Activated CD4-positive, alpha-beta memory T cell treated with anti-CD3 and anti-CD28 coated beads, Interleukin-2, amount 10 ng/mL, durations not matched to agents 7 days and 5 days (primary cell): Measurements from ENCODE around the gene NTRK2. TPM values are rescaled to one million over a fixed set of nuclear protein-coding genes. Genes with fewer than 3 reads are reported as not detected.

Experiments used
- CTCF ChIA-PET: fragments of 350-600 bp; sonication (Branson Sonifier 250); formaldehyde crosslinking; loops from one replicate; lab custom pipeline; 2021; ENCODE audit warnings: antibody characterized with exemption, inconsistent platforms; lab: Charles Lee
- POLR2A ChIA-PET: fragments of 350-600 bp; sonication (Branson Sonifier 250); formaldehyde crosslinking; loops from one replicate; lab custom pipeline; 2021; ENCODE audit warnings: antibody characterized with exemption; lab: Charles Lee
- DNase-seq: peaks from one replicate; pipeline ENCODE4 v3.0.0-alpha.2; 2020
- H3K27ac Mint-ChIP-seq: one replicate; pipeline ENCODE4 v1.8.0; 2021; ENCODE audit warnings: mild to moderate bottlenecking, mixed read lengths
- H3K27me3 Mint-ChIP-seq: one replicate; pipeline ENCODE4 v1.8.0; 2021; ENCODE audit warnings: mixed read lengths
- H3K36me3 Mint-ChIP-seq: one replicate; pipeline ENCODE4 v1.8.0; 2021; ENCODE audit warnings: low read depth, mixed read lengths
- H3K4me1 Mint-ChIP-seq: one replicate; pipeline ENCODE4 v1.8.0; 2021; ENCODE audit warnings: mixed read lengths
- H3K4me3 Mint-ChIP-seq: one replicate; pipeline ENCODE4 v1.8.0; 2021; ENCODE audit warnings: mild to moderate bottlenecking, mixed read lengths
- H3K9me3 Mint-ChIP-seq: one replicate; pipeline ENCODE4 v1.8.0; 2021; ENCODE audit warnings: mixed read lengths
- total RNA-seq, 2 experiments: library from RNA; stranded (reverse); gene quantifications; one replicate each; pipeline ENCODE4 v1.2.3, GENCODE V29; 2021

The NTRK2 gene
- total RNA-seq, 2 experiments from 2014 or later, result 2.2 to 2.3 TPM

DNA sequence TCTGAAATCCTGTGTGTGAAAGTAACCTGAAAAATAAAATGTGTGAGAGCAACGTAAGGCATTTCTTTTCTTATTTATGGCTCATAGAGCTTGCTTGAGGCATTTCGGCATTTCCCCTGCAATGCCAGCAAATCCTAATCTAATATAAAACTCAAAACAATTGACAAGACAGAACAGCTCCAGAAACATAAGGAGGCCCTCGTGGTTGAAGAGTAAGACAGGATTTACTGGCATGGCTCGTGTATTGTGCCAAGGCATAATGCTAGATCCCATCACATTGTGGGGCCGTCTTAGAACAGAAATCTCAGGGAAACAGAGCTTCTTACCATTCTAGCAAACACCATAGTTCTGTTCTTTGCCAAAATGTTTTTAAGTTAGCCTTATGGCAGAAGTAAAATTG is 166.2 kb downstream of the NTRK2 start:
- Mint-ChIP-seq H3K27ac (no peak overlapping the region), H3K9me3 (no peaks in the 10 kb centered on the region), H3K27me3 (peaks cover 6% of the 10 kb centered on the region), H3K4me3 (no peak overlapping the region), H3K36me3 (no peaks in the 10 kb centered on the region), H3K4me1 (no peaks in the 10 kb centered on the region)
- CTCF ChIA-PET, result interaction anchor here (0.8 kb wide), 1 partner anchor 438 kb away, joined by 3 read pairs; no protein-coding TSS in a partner anchor
- DNase-seq, result no peak
- POLR2A ChIA-PET, result no interaction called here

DNA sequence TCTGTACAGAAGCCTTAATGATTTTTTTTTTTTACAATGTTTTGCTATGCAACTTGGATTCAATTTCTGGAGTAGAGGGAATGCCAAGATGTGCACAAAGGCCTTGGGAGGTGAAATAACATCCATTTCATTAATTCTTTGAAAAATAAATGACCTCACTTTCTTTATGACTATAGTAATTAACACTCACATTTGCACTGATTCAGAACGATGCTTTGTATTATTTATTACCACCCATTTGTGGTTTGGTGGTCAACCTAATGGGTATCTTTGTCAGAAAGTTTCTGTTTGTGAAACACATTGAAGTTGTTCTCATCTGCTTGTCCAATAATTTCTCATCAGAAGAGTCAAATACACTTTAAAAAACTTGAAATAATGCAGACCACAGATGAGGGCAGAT is 169.3 kb downstream of the NTRK2 start:
- H3K27me3 Mint-ChIP-seq, result peaks cover 8% of the 10 kb centered on the region
- no peaks in the 10 kb centered on the region for H3K36me3 Mint-ChIP-seq
- POLR2A ChIA-PET, result no interaction called here
- H3K4me1 Mint-ChIP-seq, result no peaks in the 10 kb centered on the region
- no peak for DNase-seq
- H3K9me3 Mint-ChIP-seq, result no peaks in the 10 kb centered on the region
- H3K4me3 Mint-ChIP-seq, result no peak overlapping the region
- CTCF ChIA-PET, result no interaction called here
- no peak overlapping the region for H3K27ac Mint-ChIP-seq

DNA sequence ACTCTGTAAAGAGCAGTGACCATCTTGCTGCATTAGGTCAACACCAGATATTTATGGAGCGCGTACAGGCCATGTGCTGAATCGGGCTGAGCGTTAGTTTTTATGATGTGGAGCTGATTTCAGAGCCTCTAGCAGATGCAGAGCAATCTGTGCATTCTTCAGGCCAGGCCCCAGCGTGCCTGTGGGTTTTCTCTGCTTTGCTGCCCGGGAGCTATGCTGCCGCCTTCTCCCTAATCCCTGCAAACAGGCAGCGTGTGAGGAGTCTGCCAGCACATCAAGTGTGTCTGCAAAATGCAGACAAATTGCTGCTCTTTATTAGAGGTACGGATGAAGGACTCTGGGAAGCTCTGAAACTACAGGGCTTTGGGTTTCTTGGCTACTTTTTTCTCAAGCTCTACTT is 170.0 kb downstream of the NTRK2 start:
- no peaks in the 10 kb centered on the region for H3K36me3 Mint-ChIP-seq
- ChIA-PET POLR2A (no interaction called here), CTCF (no interaction called here)

DNA sequence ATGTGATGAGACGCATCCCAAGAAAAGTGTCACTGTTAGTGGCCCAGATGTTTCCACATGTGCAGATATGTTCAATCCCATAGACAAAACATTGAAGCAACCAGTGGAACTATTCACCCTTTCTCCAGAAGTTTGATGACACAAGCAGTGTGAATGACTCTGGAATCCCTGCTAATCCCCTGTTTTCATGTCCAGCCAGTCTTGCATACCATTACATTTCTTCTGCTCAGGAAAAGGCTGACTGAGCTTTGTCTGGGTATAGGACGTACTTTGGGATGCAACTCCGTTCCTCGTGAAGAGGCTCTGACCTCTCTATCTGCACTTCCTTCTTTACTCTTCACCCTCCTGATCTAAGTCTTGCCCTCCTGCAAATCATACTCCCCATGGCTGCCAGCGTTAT is 172.4 kb downstream of the NTRK2 start:
- Mint-ChIP-seq H3K4me1 (no peaks in the 10 kb centered on the region), H3K4me3 (no peak overlapping the region), H3K9me3 (no peaks in the 10 kb centered on the region), H3K27me3 (peaks cover 5% of the 10 kb centered on the region), H3K27ac (no peak overlapping the region), H3K36me3 (no peaks in the 10 kb centered on the region)
- DNase-seq, result no peak
- CTCF ChIA-PET, result no interaction called here
- POLR2A ChIA-PET, result no interaction called here

More for the DNA sequence above, 170.0 kb downstream of the NTRK2 start:
- no peak overlapping the region for H3K27ac Mint-ChIP-seq
- H3K9me3 Mint-ChIP-seq, result no peaks in the 10 kb centered on the region
- H3K4me1 Mint-ChIP-seq, result no peaks in the 10 kb centered on the region
- DNase-seq, result no peak
- H3K4me3 Mint-ChIP-seq, result no peak overlapping the region
- H3K27me3 Mint-ChIP-seq, result peaks cover 6% of the 10 kb centered on the region

DNA sequence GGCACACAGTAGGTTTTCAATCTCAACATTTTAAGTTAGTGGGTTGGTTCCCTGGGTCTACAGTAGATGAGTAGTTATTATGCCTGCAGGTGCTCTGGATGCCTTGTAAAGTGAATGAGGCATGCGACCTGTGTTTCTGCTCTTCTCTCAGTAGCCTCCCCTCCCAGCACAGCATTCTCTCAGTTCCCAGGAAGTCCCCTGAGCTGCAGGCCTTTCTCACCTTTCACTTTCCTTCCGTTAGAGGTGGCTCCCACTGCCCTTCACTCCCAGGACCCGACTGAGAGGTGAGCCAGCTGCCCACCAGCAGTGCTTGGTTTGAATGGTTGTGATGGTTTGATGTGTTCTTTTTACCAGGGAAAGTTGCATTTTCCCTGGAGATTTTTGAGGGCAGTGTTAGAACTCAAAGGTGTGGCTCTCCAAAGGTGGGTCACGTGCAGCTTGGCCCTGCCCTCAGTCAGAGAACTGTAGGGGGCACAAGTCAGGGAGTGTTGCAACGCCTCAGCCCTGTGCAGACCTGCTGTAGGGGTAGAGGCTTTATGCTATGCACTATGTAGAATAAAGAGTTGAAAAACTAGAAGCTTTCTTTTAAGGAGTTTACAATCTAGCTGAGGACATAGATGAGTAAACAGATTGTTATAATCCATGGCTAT is 173.8 kb downstream of the NTRK2 start:
- Mint-ChIP-seq H3K9me3 (no peaks in the 10 kb centered on the region), H3K27ac (no peak overlapping the region), H3K36me3 (no peaks in the 10 kb centered on the region), H3K4me3 (no peak overlapping the region), H3K4me1 (no peaks in the 10 kb centered on the region), H3K27me3 (peaks cover 3% of the 10 kb centered on the region)
- DNase-seq, result no peak
- ChIA-PET POLR2A (no interaction called here), CTCF (no interaction called here)

DNA sequence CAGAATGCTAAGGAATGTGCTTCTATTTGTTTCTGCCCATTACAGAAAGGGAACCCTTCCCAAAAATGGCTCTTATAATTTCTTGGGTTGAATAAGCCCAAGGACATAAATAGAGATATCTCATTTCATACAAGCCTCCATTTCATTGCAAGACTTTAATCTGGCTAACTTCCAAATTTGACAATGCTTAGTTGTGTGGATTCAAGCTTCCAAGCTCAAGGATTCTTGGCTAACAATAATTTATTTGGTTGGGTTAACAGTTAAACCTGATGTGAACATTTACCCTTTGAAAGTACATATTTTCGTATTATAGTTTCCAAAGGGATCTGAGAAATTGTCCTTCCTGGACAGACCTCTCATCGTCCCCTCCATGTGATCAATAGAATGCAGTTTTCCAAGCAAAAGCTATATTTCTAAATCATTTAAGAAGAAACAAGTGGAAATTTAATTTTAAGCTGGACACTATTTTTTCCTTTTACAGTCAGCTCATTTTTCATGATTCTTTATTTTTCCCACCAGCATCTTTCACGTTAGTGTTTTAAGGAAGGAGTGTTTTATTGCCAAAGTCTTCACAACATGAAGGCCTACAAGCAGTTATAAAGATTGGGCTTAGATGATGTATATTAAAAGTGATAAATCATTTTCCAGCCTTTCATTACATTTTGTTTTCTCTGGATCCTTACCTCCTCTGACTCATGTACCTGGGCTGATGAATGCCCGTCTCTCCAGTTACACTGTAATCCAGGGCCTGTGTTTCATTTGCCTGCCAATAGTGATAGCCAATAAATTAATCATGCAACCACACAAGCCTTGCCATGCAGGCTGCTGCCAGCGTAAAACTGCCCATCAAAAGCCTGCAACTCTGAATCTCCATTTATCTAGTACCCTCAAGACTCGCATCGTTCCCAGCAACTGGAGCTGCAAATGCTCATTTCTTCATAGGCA is 176.7 kb downstream of the NTRK2 start:
- ChIA-PET CTCF (interaction anchor here (1.0 kb wide), 1 partner anchor 11 kb away, joined by 3 read pairs; no protein-coding TSS in a partner anchor), POLR2A (no interaction called here)
- DNase-seq, result no peak
- peaks cover 1% of the 10 kb centered on the region for H3K27me3 Mint-ChIP-seq
- no peaks in the 10 kb centered on the region for H3K36me3 Mint-ChIP-seq
- no peaks in the 10 kb centered on the region for H3K4me1 Mint-ChIP-seq
- H3K9me3 Mint-ChIP-seq, result no peaks in the 10 kb centered on the region
- H3K27ac Mint-ChIP-seq, result no peak overlapping the region
- H3K4me3 Mint-ChIP-seq, result no peak overlapping the region

DNA sequence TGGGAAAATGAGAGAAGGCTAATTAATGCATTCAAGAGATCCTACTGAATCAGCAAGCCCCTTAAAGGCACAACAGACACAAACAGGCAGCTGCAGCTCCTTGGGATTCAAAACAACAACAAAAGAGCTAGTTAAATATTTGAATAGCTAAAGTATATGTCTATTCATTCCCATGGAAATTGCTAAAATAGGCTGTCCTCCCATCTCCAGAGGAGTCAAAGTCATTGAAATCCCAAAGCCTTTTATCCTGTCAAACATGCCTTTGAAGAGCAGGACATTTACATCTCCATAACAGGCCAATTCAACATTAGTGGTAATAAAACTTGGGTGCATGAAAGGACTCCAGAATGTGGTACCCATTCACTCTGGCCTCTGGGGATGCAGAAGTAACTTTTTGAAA is 177.4 kb downstream of the NTRK2 start:
- POLR2A ChIA-PET, result no interaction called here
- no peak for DNase-seq
- Mint-ChIP-seq H3K4me1 (no peaks in the 10 kb centered on the region), H3K4me3 (no peak overlapping the region), H3K36me3 (no peaks in the 10 kb centered on the region), H3K9me3 (no peaks in the 10 kb centered on the region), H3K27ac (no peak overlapping the region), H3K27me3 (no peaks in the 10 kb centered on the region)
- CTCF ChIA-PET, result interaction anchor here (1.0 kb wide), 1 partner anchor 10 kb away, joined by 3 read pairs; no protein-coding TSS in a partner anchor

DNA sequence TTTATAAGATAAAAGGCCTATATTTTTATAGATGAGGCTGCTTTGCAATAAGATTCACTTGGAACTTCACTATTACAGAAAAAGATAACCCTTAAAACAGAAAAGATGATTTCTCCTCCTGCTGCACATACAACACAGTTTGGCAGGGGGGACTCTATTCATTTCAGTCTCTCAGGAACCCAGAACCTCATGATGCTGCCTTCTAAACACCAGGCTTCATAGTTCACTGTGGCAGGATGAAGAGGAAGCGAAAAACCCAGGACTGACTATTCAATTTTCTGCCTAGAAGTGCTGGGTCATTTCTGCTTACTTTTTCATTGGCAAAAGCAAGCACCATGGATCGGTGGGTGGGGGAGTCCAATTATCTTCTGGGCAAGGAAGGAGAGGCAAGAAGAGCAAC is 179.5 kb downstream of the NTRK2 start:
- Mint-ChIP-seq H3K4me1 (no peaks in the 10 kb centered on the region), H3K4me3 (no peak overlapping the region), H3K27ac (no peak overlapping the region), H3K36me3 (no peaks in the 10 kb centered on the region), H3K27me3 (no peaks in the 10 kb centered on the region), H3K9me3 (no peaks in the 10 kb centered on the region)
- DNase-seq, result no peak
- CTCF ChIA-PET, result no interaction called here
- POLR2A ChIA-PET, result no interaction called here

DNA sequence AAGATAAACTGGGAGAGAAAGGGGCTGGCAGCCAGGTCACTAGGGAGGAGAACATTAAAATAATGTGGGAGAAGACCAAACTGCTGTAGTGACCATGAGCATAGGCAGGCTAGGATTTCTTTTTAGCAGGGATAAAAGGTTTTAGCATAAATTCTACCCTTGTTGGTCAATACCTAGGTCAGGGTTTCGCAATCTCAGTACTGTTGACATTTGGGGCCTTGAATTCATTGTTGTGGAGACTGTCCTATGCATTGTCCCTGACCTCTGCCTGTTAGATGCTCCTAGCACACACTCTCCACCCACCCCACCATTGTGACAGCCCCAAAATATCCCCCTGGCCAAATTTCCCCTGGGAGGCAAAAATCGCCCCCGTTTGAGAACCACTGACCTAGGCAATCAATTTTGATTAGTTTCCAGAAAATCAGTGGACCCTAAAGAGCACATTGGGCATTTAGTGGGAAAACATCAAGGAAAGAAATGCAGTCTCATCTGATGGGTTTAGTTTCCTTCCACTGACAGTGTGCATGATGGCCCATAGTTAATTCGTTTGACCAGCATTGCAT is 181.4 kb downstream of the NTRK2 start:
- Mint-ChIP-seq H3K36me3 (no peaks in the 10 kb centered on the region), H3K27ac (no peak overlapping the region), H3K4me1 (no peaks in the 10 kb centered on the region), H3K27me3 (peaks cover 3% of the 10 kb centered on the region), H3K9me3 (no peaks in the 10 kb centered on the region), H3K4me3 (no peak overlapping the region)
- CTCF ChIA-PET, result no interaction called here
- DNase-seq, result no peak
- POLR2A ChIA-PET, result no interaction called here

DNA sequence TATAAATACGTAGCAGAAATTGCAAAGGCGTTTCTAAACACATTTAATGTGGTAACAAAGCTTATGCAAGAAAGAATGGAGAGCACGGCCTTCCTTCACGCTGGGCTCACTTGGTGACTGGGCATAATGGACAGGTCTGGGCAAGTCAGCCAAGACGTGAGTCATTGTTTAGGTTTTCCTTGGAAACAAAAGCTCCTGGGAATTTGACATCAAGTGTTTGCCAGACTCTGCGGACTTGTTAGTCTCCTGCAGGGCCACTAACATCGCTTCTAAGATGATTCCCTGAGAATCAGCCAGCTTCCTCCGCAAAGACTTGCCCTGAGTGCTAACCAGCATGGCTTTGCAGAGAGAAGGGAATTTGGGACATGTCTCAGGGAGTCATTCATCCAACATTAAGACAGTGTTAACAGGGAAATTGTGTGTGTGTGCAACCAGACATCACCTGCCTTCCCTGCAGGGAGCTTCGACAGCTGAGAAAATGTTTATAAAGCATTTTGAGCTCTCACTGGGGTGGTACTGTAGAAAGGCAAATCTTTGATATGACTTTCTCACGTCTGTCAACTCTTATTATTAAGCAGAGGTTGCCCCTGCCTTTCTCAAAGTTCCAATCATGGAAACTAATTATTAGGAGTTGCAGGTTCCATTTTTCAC is 182.5 kb downstream of the NTRK2 start:
- Mint-ChIP-seq H3K9me3 (no peaks in the 10 kb centered on the region), H3K36me3 (no peaks in the 10 kb centered on the region), H3K4me3 (no peak overlapping the region), H3K4me1 (no peaks in the 10 kb centered on the region), H3K27ac (no peak overlapping the region), H3K27me3 (peaks cover 3% of the 10 kb centered on the region)
- DNase-seq, result no peak
- CTCF ChIA-PET, result no interaction called here
- POLR2A ChIA-PET, result interaction anchor here (0.6 kb wide), 1 partner anchor 17 kb away, joined by 3 read pairs; no protein-coding TSS in a partner anchor

DNA sequence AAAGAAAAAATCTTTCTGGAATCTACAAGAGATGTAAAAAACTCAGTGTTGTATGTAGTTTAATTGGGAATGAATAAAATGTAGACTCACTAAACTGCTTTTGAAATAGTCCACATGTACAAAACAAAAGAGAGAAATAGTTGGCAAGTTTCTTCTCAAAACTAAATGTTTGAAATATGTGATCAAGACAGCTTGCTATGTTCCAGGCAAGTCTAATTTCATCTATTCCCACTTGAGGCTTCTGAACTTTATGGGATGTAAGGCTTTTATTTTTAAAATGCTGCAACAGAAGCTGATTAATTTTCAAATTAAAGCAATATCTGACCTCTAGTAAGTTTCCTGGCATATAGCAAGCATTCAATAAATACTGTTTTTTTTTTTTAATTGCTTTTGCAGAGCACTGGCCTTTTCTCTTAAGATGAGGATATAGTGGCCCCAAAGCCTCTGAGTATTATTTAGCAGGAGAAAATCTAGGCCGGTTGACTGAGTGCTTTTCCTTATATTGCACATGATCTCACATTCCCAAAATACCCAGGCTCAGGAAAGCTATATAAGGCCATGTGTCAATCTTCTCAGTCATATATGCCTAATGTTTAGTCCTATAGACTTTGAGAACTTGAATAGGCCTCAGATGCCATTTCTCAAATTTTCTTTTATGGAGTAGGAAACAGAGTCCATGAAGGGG is 183.2 kb downstream of the NTRK2 start:
- H3K27ac Mint-ChIP-seq, result no peak overlapping the region
- H3K36me3 Mint-ChIP-seq, result no peaks in the 10 kb centered on the region
- no peak overlapping the region for H3K4me3 Mint-ChIP-seq
- ChIA-PET POLR2A (interaction anchor here (0.6 kb wide), 1 partner anchor 16 kb away, joined by 3 read pairs; no protein-coding TSS in a partner anchor), CTCF (no interaction called here)
- H3K27me3 Mint-ChIP-seq, result peaks cover 3% of the 10 kb centered on the region
- no peak for DNase-seq
- no peaks in the 10 kb centered on the region for H3K9me3 Mint-ChIP-seq
- no peaks in the 10 kb centered on the region for H3K4me1 Mint-ChIP-seq

DNA sequence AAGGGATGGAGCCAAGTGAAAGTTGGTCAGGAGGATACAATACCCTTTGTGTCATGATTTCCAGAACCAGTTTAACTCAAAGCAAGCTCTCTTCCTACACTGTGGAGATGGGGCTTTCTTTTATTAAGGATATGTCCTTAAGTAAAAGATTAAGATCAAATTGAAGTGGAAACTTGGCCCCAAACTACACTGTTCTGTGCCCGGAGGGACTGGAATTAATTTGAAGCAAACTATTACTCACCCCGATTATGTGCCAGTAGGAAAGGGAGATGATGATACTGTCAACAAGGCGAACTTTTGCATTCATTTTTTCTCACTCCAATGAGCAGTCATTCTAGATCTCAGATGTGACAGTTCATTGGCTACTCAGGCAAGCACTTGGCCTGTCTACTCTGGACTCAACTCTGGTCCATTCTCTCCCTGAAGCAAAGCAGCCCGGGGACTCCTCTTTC is 186.7 kb downstream of the NTRK2 start:
- H3K36me3 Mint-ChIP-seq, result no peaks in the 10 kb centered on the region
- DNase-seq, result no peak
- H3K27me3 Mint-ChIP-seq, result peaks cover 6% of the 10 kb centered on the region
- no peaks in the 10 kb centered on the region for H3K9me3 Mint-ChIP-seq
- H3K27ac Mint-ChIP-seq, result no peak overlapping the region
- CTCF ChIA-PET, result no interaction called here
- no peaks in the 10 kb centered on the region for H3K4me1 Mint-ChIP-seq
- POLR2A ChIA-PET, result interaction anchor here (0.7 to 0.9 kb wide), 2 partner anchors 60 to 344 kb away, joined by 4 read pairs; no protein-coding TSS in a partner anchor
- no peak overlapping the region for H3K4me3 Mint-ChIP-seq
